GM18505 (cell line): ENCODE results near the gene SHQ1.

Experiments
- ATAC-seq: cut with Tn5 transposase; IDR thresholded peaks from one replicate; pipeline ENCODE4 v1.9.1; 2021; ENCODE audit not compliant: unreplicated experiment
- POLR2A ChIP-seq: IDR thresholded peaks from 4 replicates; pipeline ENCODE4 v1.6.1; 2011; ENCODE audit warnings: borderline replicate concordance; ENCODE audit not compliant: insufficient read depth, insufficient read length; ENCODE audit errors: extremely low read depth

SHQ1 gene

DNA sequence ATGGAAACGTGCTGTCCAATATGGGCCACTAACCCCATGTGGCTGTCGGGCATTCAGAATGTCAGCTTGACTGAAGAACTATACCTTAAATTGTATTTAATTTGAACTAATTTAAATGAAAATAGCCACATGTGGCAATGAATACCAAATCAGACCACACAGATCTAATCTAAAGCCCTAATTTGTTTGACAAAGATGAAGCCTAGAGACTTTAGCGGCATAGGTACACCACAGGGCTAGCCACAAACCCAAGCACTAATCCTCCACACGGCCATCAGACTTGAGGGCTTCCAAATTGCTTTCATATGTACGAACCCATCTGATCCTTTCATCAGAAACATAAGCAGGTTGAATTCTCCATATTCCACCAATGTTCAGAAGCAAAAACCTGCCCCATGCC lies 81.4 kb downstream of the SHQ1 start:
- ATAC-seq: no peak

DNA sequence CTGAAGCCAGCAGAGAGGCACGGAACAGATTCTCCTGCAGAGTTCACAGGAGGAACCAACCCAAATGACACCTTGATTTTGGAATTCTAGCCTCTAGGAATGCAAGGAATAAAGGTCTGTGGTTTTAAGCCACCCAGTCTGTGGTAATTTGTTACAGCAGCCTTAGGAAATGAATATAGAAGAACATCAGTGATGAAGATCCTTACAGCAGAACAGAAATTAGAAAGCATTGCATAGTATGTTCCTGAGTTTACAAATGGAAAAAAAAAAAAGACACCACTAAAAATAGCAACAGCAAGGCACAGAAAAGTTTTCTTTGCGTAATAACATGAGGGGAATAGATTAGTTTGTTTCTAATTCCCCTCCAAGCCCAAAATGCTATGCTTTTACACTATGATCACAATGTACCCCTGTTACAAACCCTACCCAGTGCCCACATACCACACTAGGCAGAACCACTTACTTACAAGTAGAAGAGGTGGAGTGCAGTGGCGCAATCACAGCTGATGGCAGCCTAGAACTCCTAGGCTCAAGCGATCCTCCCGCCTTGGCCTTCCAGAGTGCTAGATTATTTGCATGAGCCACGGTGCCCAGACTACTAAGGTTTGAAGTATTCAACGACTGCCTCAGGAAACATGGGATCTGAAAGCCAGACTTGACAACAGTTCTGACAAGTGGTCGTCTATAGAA lies 84.3 kb downstream of the SHQ1 start:
- no peak for ATAC-seq
- TF ChIP-seq POLR2A: no peak

More for the DNA sequence above, 81.4 kb downstream of the SHQ1 start:
- TF ChIP-seq POLR2A: no peak

DNA sequence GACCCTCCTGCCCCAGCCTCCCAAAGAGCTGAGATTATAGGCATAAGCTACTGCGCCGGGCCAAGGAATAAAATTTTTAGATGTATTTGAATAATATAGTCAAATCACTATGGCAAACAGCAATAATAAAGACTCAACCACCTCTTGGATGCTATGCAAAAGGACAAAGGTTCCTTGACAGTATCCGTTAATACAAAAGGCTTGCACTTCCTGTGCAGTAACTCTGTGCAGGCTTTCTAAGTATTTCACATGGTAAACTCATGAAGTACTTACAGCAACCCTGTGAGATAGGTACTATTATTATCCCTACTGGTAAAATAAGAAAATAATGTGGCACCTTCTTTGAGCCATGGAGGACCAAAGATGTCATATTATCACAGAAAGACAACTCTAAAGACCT lies 86.8 kb downstream of the SHQ1 start:
- ATAC-seq: no peak

DNA sequence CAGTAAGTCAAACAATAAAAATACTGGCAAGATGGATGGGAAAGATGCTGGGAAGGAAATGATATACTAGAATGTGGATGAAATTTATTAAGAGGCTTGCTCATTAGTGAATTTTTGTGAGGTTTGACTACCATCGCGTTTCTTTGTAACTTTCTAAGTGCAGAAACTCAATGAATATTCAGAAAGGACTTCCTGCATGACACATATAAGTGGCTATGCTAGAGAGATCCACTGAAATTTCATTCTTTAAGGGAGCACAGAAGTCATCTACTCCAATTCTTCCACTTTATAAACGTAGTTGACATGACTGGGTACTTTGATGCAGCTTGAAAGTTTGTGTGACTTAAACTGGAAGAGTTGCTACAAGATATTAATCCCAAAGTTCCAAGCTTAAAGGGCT lies 88.0 kb downstream of the SHQ1 start:
- ATAC-seq: no peak
- TF ChIP-seq POLR2A: no peak

More for the DNA sequence above, 86.8 kb downstream of the SHQ1 start:
- no peak for TF ChIP-seq POLR2A

DNA sequence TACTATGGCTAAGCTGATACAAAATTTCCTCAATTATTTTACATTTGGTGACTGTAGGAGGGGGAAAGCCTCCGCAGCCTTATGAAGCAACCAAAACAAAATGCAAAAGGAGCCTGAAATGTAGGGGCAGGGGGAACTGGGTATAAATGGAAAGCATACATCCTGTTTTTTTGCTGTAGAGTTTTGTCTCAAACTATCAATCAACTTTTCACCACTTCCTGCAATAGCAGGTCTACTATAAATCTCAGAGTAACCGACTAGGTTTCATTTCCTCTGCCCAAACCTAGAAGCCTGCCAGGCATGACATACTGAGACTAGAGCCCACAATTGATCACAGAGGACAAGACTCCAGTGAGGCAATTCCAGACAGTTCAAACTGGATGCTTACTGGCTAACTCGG lies 91.3 kb downstream of the SHQ1 start:
- peak; percentile 100 for ATAC-seq
- TF ChIP-seq POLR2A: no peak

DNA sequence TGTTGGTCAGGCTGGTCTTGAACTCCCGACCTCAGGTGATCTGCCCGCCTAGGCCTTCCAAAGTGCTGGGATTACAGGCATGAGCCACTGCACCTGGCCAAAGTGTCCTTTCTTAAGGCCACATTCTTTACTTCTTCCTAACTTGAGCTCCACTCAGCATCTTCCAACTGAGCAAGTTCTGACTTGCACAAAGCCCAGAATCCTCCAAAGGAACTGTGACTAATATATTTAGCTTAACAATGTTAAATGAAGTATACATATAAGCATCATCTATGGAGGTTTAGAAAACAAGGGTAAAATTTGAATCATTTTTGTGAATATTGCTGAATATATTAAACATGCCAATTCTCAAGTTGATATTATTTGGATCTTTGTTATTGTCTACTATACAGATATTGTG lies 93.7 kb downstream of the SHQ1 start:
- ATAC-seq: no peak
- no peak for TF ChIP-seq POLR2A

DNA sequence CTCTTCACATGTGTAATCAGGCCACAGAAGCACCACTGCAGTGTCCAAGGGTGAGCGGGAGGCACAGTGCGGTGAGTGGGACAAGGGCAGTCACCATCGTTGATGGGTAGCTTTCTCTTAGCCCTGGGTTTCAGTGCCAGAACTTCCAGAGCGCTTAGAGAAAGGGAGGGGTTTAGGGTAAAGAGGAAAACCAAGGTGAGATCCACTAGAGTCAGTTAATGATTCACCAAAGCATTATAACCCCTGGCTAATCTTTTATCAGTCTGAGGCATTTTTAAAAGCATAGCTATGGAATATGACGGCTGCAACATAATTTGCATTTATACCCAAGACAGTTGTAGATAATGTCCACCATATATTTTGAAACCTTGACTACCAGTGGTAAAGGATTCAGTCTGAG lies 94.8 kb downstream of the SHQ1 start:
- no peak for TF ChIP-seq POLR2A
- no peak for ATAC-seq

DNA sequence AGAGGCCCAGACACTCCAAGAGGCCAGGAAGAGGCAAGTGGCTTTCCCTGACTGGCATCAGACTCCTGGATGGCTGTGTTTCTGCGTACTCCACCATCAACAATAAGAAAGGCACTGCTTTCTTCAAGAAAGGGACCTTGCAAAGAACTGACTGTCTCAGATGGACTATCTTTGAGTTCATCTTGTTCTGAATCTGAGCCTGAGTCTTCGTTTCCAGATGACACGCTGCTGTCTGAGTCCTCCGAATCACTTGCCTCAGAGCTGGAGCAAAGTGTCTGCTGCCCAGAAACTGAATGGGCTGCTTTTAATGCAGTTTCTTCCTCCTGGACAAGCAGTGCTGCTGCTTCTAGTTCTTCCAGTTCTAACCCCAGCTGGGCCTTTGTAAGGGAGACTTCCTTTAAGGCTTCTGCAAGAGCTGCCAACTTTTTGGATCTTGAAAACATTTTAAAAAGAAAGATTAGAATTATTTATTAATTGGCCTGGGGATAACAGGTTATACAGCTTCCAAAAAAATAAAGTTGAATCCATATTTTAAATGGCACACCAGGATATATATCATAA lies 97.8 kb downstream of the SHQ1 start:
- ATAC-seq: no peak
- TF ChIP-seq POLR2A: no peak

DNA sequence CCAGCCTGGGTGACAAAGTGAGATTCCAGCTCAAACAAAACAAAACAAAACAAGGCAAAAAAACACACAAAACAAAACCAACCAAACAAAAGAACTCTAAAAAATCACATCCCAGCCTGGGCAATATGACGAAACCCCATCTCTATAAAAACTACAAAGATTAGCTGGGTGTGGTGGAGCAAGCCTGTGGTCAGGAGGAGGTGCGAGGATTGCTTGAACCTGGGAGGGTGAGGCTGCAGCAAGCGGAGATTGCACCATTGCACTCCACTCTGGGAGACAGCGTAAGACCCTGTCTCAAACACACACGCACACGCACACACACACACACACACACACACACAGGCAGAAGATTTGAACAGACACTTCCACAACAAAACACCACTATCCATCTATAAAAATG lies 99.6 kb downstream of the SHQ1 start:
- no peak for TF ChIP-seq POLR2A

DNA sequence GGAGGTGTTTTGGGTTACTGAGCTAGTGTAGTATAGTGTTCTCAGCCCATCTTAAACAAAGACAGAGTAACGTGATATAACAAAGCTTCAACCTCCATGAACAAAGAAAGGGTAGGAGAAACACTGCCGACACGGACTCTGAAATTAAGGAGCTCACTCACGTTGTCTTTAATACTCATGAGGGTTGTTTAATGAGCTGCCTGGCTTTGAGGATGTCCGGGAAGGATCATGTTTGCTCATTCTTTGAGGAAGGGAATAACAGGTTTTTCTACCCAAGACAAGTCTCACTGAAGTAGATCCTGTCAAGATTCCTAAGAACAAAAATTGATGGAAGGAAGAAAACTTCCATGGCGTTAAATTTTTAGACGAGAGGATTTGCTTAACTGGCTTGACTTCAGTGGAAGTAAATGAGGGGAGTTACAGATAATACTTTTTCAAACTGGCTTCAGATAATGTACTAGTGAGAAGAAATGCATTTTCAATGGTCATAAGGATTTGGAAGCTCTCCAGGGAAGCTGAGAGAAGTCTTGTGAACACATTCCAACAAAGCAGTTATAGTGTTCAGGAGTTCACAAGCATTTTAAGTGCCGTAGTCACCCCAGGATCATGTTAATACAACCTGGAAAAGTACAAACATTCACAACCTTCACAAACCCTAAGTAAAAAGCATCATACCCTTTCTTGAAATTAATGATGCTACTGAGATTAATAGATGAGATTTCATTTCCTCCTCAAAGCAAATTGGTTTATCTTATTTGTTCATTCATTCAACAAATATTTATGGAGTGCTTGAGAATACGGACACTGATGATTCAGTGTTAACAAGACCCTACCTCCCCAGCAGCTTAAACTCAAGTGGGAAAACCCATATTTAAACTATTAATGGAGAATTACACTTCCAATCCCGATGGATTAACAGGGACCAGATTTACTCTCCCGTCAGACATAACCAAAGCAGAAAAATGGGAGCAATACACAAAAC lies 101.5 kb downstream of the SHQ1 start:
- no peak for ATAC-seq
- TF ChIP-seq POLR2A: no peak

More for the DNA sequence above, 99.6 kb downstream of the SHQ1 start:
- ATAC-seq: no peak

DNA sequence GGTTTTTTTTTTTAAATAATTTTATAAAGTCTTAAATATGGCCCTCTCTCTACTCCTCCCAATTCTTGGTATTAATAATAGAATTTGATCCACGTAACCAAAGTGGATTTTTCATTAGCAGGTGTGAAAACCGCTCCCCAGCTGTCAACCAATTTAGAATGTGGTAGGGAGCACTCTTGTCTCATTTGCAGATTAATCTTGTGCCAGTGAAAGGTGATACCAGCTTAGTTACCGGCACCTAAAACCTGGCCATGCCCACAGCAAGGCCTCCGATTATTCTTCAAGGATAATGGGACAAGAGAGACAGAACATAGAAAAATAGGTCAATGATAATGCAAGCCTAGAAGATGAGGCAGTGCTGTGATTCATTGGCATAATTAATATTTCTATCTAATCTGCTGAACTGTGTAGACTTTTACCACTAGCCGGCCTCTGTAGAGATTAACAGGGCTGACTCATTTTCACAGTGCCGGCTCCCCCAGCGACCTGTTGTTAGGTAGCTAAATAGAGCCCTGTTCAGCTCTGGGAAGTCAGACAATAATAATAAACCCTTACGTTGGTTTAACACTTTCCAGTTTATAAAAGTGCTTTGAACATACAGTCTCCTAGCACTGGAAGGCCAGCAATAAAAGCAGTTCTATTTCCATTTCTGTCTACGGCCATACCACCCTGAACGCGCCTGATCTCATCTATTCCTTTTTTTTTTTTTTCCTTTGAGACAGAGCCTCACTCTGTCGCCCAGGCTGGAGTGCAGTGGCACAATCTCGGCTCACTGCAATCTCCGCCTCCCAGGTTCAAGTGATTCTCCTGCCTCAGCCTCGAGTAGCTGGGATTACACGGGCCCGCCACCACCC lies 102.9 kb downstream of the SHQ1 start:
- no peak for ATAC-seq
- no peak for TF ChIP-seq POLR2A

DNA sequence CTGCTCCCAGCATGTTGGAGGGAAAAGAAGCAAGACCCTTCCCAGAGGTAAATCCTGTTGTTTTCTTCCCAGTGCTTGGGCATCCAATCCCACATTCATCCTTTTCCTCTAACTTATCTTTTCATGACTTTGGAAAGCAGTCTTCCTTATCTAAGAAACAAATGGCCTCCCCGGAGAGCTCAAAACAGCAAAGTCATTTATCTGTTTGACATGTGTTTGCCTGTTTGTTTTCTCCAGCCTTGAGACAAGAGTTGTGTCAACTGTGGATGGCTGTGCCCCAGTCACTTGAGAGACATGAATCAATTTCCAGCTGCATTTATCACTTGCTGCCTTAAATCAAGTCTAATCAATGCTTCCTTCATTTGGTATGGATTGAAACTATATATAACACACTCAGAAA lies 103.9 kb downstream of the SHQ1 start:
- ATAC-seq: no peak
- no peak for TF ChIP-seq POLR2A
